CD4-positive, alpha-beta T cell treated with Interleukin-15 for 4 hours (primary cell): Measurements from ENCODE around the gene HSD17B13.
"Not testable (repeated sequence)": the region's sequence is repeated elsewhere in the genome, so short reads cannot be mapped to it uniquely, and the experiment has no call there.

Experiments used
- DNase-seq: peaks from one replicate; pipeline ENCODE4 v3.0.0-alpha.2; 2020; ENCODE audit warnings: low spot score

HSD17B13 gene, protein sequence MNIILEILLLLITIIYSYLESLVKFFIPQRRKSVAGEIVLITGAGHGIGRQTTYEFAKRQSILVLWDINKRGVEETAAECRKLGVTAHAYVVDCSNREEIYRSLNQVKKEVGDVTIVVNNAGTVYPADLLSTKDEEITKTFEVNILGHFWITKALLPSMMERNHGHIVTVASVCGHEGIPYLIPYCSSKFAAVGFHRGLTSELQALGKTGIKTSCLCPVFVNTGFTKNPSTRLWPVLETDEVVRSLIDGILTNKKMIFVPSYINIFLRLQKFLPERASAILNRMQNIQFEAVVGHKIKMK

DNA sequence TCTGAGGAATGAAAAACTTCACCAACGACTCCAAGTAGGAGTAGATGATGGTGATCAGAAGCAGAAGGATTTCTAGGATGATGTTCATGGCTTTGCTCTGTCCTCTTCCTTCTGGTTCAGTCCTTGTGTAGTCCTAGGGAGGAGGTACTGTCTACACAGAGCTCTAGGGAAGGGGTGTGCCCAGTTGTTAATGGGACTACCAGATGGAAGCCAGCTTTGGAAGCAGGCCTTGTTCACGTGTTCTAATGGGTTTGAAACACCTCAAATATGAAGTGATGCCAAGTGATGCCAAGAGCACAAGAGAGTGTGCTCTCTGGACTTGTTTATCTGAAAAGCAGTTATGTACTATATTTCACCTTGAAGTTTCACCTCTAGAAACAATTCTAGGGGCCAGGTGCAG is at the start of gene HSD17B13:
Gene HSD17B13 (minus strand): TSS at position 129 of the 400 bp plus-strand sequence. CDS start 41 bp downstream, at position 88.
- no peak for DNase-seq

DNA sequence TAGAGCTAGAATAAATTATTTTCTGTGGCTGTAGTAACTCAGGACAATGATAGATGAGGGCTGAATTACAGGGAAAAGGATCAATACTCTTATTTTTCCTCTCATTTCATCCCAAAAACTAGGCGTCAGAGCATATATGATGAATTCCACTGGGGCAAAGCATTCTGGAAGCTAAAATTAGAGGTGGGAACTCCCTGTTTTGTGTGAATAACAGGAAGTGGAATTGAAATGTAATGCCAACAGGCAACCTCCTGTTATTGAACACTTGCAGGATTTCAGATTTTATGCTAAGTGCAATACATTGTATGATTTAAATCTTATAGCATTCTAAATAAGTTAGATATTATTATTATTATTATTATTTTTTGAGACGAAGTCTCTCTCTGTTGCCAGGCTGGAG is 47.4 kb upstream of the HSD17B13 start:
- no peak for DNase-seq

DNA sequence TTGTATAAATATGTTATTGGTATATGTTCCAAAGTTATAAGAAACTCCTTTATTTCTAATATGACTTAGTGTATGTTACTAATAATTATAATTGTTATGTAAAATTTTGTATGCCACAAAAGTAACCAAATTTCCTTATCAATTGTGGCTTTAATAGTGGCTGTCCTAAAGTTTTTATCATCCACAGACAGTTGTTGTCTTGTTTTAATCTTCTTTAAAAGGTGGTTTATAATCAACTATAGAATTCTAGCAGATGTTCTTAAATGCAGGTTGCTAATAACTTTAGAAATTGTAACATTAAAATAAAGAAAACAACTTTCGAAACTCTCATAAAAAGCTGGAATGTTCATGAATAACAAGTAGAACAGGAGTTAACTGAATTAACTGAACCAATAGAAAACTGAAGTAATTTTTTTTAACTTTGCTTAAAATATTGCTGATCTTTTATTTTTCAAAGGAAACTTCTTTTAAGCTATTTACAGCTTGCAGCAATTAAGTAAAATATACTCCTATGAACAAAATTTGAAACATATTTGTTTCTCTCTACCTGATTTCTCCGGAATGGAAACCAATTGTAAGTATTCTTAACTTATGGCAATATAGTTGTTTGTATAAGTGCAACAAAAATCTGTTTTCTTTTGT is 44.0 kb upstream of the HSD17B13 start:
- DNase-seq: no peak

DNA sequence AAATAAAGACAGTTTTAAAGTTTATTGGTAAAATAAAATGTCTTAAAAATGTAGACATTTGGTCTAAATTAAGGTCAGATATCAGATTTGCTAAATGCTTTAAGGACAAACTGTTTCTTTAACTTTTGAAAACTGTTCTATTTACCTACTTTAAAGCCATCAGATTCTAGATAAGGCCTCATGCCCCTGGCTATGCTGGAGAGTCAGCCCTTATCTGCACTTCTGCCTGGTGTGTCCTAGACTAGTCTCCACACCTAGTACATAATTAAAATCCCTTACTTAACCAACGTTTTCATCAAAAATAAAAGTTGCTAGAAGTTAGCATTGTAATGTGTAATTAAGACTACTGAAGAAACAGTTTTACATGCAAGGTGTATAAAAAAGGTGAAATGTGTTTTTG is 42.7 kb upstream of the HSD17B13 start:
- DNase-seq: no peak

DNA sequence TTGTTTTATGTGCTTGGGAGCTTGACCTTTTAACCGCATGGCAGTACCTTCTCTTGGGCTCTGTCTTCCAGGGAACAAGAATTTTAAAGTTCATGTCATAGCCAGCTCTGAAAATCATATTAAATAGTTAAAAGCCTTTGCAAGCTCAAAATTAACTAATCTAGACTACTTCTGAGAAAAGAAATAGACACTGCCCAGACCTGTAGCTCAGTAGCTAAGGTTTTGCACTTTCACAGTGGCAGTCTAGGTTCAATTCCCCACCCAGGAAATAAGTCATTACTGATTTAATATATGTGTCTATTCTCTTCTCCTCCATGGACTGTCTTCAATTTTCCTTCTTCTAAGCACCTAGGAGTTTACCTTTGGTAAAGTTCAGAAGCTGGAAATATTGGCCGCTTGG is 40.9 kb upstream of the HSD17B13 start:
- no peak for DNase-seq

DNA sequence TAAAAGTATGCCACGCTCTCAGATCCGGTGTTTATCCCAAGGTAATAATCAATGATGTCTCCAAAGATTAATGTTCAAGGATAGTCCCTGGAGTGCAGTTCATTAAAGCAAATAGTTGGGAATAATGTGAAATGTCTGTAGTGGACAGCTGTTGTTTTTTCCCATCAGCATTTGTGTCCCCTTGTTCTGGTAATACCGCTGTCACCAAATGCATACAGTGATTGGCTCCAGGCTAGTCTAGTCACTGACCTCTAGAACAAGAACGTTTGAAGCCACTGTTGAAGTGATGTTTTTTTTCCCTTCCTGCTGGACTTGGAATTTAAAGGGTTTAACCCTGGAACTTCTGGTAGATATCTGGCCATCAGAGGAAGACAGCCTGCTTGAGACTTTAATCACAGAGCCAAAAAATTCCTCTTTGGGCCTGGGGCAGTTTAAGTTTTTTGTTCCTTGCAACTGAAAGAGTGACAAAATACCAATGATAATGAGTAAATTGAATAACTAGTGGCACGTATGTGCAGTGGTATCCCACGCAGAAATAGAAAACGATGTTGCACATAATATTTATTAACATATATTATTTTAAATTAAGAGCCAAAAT is 37.8 kb upstream of the HSD17B13 start:
- no peak for DNase-seq

DNA sequence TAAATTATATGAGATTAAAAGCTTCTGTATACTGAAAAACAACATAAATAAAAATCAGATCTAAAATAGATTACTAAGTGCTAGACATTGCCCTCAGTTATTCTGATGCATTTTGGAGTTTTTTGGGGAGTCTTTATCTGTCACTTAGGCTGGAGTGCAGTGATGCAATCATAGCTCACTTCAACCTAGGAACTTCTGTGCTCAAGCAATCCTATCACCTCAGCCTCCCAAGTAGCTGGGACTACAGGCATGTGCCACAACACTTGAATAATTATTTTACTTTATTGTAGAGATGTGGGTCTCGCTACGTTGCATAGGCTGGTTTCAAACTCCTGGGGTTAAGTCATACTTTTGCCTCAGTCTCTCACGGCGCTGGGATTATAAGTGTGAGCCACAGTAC is 36.6 kb upstream of the HSD17B13 start:
- DNase-seq: no peak

DNA sequence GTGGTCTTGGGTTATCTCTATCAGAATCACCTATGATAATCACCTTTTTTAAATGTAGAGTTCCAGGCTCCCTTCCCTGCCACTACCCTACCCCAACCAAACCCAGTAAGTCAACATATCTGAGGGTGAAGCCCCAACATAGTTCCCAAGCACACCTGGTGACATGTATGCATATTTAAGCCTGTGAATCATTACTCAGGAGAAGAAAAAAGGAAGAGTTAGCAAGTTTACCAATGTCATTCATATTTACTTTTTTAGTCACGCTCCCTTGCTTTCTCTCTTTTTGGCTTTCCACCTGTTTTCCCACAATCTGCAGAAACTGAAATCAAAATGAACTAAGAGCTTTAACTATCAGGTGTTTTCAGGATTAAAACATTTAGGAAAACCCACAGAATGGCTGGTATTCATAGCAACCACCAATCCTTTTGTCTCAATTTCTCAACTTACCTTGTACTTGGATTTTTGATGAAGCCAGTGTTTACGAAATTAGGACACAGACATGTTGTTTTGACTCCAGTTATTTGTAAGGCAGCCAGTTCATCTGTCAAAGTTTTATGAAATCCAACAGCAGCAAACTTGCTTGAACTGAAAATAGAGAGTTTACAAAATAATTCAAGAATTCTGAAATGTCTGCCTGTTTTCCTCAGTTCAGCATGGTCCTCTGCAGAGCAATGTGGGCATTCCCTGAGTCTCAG is 34.3 kb upstream of the HSD17B13 start:
- DNase-seq: no peak

DNA sequence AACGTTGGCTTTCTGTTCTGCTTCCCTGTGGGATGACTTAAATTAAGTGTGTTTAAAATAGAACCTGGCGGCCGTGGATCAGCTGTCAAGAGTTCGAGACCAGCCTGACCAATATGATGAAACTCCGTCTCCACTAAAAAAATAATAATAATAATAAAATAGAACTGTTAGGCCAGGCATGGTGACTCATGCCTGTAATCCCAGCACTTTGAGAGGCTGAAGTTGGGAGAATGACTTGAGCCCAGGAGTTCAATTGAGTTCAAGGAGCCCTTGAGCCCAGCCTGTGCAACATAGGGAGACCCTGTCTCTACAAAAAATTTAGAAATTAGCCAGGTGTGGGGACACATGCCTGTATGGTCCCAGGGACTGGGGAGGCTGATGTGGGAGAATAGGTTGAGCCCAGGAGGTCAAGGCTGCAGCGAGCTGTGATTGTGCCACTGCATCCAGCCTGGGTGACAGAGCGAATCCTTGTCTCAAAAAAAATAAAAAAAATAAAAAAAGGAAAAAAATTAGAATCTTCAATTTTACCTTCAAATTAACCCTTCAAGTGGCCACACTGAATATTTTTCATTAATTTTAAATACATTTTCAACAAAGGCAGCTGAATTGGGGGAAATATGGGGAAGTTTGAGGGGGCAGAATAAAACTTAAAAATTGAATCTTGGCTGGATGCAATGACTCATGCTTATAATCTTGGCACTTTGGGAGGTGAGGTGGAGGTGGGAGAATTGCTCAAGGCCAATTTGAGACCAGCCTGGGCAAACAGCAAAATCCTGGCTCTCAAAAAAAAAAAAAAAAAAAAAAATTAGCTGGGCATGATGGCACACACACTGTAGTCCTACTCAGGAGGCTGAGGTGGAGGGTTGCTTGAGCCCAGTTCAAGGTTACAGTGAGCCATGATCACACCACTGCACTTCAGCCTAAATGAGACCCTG is 31.8 kb upstream of the HSD17B13 start:
- DNase-seq: no peak

DNA sequence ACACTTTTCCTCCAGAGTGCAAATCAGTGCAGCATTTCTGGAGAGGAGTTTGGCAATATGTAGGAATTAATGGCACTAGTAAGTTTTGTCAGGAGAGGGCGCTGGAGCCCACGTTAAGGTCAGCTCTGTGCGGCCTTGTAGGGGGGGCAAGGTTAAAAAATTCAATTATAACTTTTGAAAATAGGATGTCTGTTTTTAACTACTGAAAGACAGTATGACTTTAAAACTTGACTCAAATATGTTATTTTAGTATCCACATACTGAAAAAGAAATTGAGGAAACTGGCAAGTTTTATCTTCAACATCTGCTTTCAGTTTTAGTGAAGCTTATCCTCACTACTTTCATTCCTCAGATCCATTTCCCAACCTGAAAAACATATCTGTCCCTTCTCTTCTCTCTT is 30.9 kb upstream of the HSD17B13 start:
- DNase-seq: peak; percentile 2

DNA sequence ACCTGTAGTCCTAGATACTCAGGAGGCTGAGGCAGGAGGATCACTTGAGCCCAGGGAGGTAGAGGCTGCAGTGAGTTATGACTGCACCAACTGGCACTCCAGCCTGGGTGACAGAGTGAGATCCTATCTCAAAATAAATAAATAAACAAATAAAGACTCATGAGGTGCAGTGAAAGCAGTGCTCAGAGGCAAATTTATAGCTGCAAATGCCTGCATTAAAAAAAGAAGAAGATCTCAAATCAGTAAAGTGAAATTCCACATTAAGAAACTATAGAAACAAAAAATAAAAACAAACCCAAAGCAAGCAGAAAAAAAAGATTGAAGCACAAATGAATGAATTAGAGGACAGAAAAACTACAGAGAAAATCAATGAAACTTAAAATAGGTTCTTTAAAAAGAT is 22.5 kb upstream of the HSD17B13 start:
- DNase-seq: no peak

DNA sequence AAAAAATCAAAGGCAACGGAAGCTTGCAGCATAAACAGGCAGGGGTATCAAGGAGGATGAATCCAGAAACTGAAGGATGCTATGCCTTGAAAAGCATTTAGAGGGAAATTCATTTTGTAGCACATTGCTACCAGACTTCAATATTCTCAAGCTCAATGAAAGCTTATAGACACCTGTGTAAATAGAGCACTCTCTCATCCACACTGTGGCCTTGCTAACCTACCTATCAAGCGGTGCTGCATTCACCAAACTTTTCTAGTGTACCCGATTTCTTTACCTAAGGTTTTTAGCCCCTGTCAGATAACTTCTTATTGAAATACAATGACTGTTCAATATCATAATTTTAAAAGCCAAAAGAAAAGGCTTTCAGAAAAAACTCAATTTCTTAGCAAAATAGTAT is 20.2 kb upstream of the HSD17B13 start:
- no peak for DNase-seq

DNA sequence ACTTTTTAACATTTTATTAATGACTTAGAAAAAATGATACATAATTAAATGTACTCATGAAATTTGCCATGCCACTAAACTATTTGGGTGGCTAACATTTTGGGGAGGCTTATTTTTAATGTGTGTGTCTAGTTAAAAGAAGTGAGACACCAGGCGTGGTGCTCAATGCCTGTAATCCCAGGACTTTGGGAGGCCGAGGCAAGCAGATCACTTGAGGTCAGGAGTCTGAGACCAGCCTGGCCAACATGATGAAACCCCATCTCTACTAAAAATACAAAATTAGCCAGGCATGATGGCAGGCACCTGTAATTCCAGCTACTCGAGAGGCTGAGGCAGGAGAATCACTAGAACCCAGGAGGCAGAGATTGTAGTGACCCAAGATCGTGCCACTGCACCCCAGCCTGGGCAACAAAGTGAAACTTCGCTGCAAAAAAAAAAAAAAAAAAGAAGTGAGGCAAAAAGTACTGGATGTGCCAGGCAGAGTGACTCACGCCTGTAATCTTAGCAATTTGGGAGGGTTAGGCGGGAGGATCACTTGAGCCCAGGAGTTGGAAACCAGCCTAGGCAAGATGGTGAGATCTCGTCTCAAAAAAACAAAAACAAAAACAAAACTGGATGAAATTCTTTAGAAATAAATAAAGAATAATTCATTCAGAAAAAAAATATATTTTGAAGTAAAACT is 19.4 kb upstream of the HSD17B13 start:
- DNase-seq: not testable (repeated sequence)

DNA sequence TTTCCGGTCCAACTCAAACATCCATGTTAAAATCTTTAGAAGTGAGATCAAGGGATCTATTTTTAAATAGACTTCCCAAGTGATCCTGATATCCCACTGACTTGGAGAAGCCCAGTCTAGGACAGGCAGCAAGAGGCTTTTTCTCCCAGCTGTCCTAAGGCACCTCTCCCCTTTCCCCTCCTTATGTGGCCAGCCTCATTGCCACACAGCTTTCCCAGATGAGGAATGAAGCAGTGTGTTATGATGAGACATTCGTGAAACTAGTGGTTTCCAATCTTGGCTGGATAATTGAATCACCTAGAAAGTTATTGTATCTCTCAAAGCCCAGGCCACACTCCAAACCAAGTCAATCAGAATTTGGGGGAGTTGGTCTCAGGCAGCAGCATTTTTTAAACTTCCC is 16.8 kb upstream of the HSD17B13 start:
- no peak for DNase-seq

DNA sequence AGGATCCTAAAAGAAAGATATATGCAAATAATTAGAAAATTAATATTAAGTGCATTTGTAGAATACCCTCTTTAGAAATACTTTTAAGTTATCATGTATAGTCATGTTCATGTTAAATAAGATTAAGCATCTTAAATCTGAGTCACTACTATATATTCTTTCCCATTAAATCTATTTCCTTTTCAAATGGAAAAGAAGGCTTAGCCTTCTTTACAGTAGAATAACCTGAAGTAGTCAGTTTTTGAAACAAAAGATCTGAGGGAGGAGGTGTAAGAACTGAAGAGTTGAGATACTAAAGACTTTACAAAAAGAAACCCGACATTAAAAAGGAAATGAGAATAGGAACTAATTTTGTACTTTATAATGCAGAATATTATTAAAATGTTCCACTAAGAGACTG is 14.7 kb upstream of the HSD17B13 start:
- no peak for DNase-seq

DNA sequence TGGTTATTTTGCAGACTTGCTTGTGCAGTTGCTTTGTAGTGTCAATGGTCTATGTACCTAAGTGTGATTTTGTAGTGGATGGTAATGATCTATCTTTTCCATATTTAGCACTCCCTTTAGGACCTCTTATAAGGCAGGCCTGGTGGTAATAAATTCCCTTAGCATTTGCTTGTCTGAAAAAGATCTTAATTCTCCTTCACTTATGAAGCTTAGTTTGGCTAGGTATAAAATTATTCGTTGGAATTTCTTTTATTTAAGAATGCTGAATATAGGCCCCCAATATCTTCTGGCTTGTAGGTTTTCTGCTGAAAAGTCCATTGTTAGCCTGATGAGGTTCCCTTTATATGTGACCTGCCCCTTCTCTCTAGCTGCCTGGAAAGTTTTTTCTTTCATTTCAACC is 10.6 kb upstream of the HSD17B13 start:
- DNase-seq: no peak

DNA sequence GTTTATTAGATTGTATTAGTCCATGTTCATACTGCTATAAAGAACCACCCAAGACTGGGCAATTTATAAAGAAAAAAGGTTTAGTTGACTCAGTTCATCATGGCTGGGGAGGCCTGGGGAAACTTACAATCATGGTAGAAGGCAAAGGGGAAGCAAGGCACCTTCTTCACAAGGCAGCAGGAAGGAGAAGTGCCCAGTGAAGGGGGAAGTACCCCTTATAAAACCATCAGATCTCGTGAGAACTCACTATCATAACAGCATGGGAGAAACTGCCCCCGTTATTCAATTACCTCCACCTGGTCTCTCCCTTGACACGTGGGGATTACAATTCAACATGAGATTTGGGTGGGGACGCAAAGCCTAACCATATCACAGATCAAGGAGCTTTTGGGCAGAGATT is 8.1 kb upstream of the HSD17B13 start:
- DNase-seq: no peak

DNA sequence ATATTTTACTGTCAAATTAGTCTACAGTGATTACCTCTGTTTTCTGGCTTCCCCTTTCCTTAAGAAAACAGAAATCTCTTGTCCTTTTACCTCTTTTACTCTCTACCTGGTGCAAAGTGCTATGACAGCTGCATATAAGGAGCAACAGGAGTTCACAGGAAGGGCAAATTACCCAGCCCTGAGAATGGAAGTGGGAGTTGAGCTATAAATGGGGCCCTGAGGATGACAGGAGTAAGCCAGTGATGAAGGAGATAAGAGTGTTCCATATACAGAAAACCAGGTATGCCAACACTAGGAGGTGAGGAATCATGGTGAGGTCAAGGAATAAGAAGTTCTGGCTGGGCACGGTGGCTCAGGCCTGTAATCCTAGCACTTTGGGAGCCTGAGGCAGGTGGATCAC is 4.5 kb upstream of the HSD17B13 start:
- DNase-seq: no peak

DNA sequence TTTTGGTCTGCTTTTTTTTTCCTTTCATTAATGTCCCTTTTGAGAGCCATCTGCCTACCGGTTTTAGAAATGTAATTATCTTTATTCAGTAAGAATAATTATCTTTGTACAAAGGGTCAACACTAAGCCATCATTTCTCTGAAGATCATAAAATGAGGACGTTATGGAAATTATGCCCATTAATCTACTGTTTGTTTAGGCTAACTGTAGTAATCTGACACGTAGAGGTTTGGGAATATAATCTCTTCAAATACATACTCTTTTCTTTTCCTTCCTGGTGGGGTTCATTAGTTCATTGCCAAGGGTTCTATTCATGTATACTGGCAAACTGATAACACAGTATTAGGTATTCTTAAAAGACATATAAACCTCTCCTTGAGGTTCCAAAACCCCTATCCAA is 3.8 kb upstream of the HSD17B13 start:
- DNase-seq: no peak

DNA sequence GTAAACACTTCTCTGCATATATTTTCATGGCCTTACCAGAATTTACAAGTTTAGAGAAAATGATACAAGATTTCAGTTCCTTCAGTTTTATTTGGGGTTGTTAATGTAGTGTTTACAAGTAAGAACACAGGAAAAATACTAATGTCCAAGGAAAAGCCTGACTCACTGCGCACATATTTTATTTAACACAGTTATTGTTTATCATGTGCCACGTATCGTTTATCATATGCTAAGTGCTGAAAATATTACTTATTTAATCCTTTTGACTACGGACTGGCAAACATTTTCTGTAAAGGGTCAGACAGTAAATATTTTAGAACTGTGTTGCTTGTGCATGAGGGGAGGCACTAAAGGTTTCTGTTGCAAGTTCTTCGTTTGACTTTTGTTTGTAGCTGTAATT is 794 bp downstream of the HSD17B13 start:
- no peak for DNase-seq

DNA sequence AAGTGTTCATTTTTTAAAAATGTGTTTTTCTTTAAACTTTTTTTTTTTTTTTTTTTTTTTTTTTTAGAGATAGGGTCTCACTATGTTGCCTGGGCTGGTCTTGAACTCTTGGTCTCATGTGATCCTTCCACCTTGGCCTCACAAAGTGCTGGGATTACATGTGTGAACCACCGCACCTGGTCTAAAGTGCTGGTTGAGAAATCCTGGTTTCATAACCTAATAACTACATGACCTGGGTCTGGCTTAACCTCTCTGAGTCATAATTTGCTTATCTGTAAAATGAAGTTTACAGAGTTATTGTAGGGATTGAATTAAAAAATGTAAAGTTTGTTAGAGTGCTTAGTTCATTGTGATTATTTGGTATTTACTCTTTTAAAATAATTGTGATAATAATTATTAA is 5.2 kb downstream of the HSD17B13 start:
- no peak for DNase-seq
